GM23338 (cell line): ENCODE data around the gene CD2AP. TPM values are rescaled to one million over a fixed set of nuclear protein-coding genes. Genes with fewer than 3 reads are reported as not detected.
A peak's percentile ranks its signal among the peaks of the same experiment; 100 is the strongest.

Experiments
- ATAC-seq: fragments of 200-7000 bp; cut with Tn5 transposase; 3 replicates; pipeline ENCODE4 v1.9.1; 2020
- DNase-seq: peaks from one replicate; pipeline ENCODE4 v3.0.0-alpha.2; 2015; ENCODE audit warnings: low spot score
- H2AFZ ChIP-seq: fragments of 200-600 bp; sonication (generic); 2 replicates; pipeline ENCODE4 v1.8.0; 2016; ENCODE audit warnings: antibody characterized with exemption, mild to moderate bottlenecking, moderate library complexity
- H3F3A ChIP-seq: fragments of 200-600 bp; sonication (generic); replicated peaks from 2 replicates; pipeline ENCODE4 v1.8.0; 2017; ENCODE audit warnings: antibody characterized with exemption, mixed run types, low read depth
- H3K27ac ChIP-seq: fragments of 200-600 bp; sonication (generic); 2 replicates; pipeline ENCODE4 v1.6.1; 2016; ENCODE audit warnings: low read depth
- H3K27me3 ChIP-seq: fragments of 200-600 bp; sonication (generic); 2 replicates; pipeline ENCODE4 v1.8.0; 2016; ENCODE audit warnings: mild to moderate bottlenecking, mixed run types, moderate library complexity; ENCODE audit not compliant: insufficient read depth
- H3K36me3 ChIP-seq: fragments of 200-600 bp; sonication (generic); 2 replicates; pipeline ENCODE4 v1.8.0; 2016; ENCODE audit warnings: mild to moderate bottlenecking; ENCODE audit not compliant: insufficient read depth
- H3K4me1 ChIP-seq: fragments of 200-600 bp; sonication (generic); 2 replicates; pipeline ENCODE4 v1.8.0; 2016; ENCODE audit warnings: mild to moderate bottlenecking, moderate library complexity; ENCODE audit not compliant: insufficient read depth
- H3K4me2 ChIP-seq: fragments of 200-600 bp; sonication (generic); 2 replicates; pipeline ENCODE4 v1.7.1; 2017; ENCODE audit warnings: mixed run types
- H3K4me3 ChIP-seq: fragments of 200-600 bp; sonication (generic); 2 replicates; pipeline ENCODE4 v1.6.1; 2016; ENCODE audit warnings: mixed run types
- H3K79me2 ChIP-seq: fragments of 200-600 bp; sonication (generic); replicated peaks from 2 replicates; pipeline ENCODE4 v1.8.0; 2017; ENCODE audit warnings: mild to moderate bottlenecking; ENCODE audit not compliant: insufficient read depth
- H3K9me2 ChIP-seq: fragments of 200-600 bp; sonication (generic); 2 replicates; pipeline ENCODE4 v1.8.0; 2017; ENCODE audit not compliant: insufficient read depth
- H4K20me1 ChIP-seq: fragments of 200-600 bp; sonication (generic); replicated peaks from 2 replicates; pipeline ENCODE4 v1.8.0; 2017; ENCODE audit warnings: mild to moderate bottlenecking; ENCODE audit not compliant: insufficient read depth
- H3K27ac Mint-ChIP-seq: 2 replicates; pipeline ENCODE4 v1.8.0; 2020; ENCODE audit warnings: inconsistent platforms, mild to moderate bottlenecking, moderate library complexity, mixed read lengths
- H3K27me3 Mint-ChIP-seq: 3 replicates; pipeline ENCODE4 v1.8.0; 2022; ENCODE audit warnings: low read depth, mild to moderate bottlenecking, moderate library complexity, mixed read lengths, inconsistent platforms; ENCODE audit not compliant: insufficient read depth, poor library complexity
- H3K36me3 Mint-ChIP-seq: 3 replicates; pipeline ENCODE4 v1.8.0; 2021; ENCODE audit warnings: low read depth, mild to moderate bottlenecking, inconsistent platforms, moderate library complexity, mixed read lengths
- H3K4me1 Mint-ChIP-seq: 3 replicates; pipeline ENCODE4 v1.8.0; 2020; ENCODE audit warnings: mild to moderate bottlenecking, inconsistent platforms, mixed read lengths
- H3K4me3 Mint-ChIP-seq: 3 replicates; pipeline ENCODE4 v1.8.0; 2021; ENCODE audit warnings: moderate library complexity, mild to moderate bottlenecking, inconsistent platforms, mixed read lengths
- H3K9me3 Mint-ChIP-seq: 3 replicates; pipeline ENCODE4 v1.8.0; 2020; ENCODE audit warnings: moderate library complexity, mild to moderate bottlenecking, inconsistent platforms, mixed read lengths
- JUNB ChIP-seq: IDR thresholded peaks from one replicate; pipeline ENCODE4 v1.6.1; 2016; ENCODE audit warnings: antibody characterized with exemption; ENCODE audit not compliant: unreplicated experiment
- NANOG ChIP-seq: IDR thresholded peaks from 2 replicates; pipeline ENCODE4 v1.6.1; 2016; ENCODE audit warnings: antibody characterized with exemption, borderline replicate concordance
- STAT1 ChIP-seq: IDR thresholded peaks from one replicate; pipeline ENCODE4 v1.6.1; 2016; ENCODE audit warnings: antibody characterized with exemption; ENCODE audit not compliant: unreplicated experiment
- ZNF114 ChIP-seq: fragments of 250-450 bp; sonication (Bioruptor Pico); IDR thresholded peaks from 2 replicates; pipeline ENCODE4 v1.5.0; 2020; ENCODE audit warnings: mild to moderate bottlenecking, moderate library complexity
- ZNF331 ChIP-seq: fragments of 250-450 bp; sonication (Bioruptor Pico); IDR thresholded peaks from 2 replicates; pipeline ENCODE4 v1.5.0; 2020; ENCODE audit warnings: low read depth, mild to moderate bottlenecking, moderate library complexity
- polyA plus RNA-seq: library from polyadenylated mRNA; unstranded; fragments of >200 nt; fragmentation: Nextera tagmentation; extraction: Ambion mirVana; gene quantifications from 2 replicates; pipeline ENCODE4 v1.2.1, GENCODE V29; 2016
- total RNA-seq: library from RNA; depleted of rRNA; stranded (reverse); fragments of >200 nt; shearing (Covaris generic); gene quantifications from 2 replicates; pipeline ENCODE4 v1.2.3, GENCODE V29; 2014
- TF ChIP-seq, protein P1 (sequence below): fragments of 250-450 bp; sonication (Bioruptor Pico); IDR thresholded peaks from 2 replicates; pipeline ENCODE4 v1.5.0; 2020; ENCODE audit warnings: mild to moderate bottlenecking, moderate library complexity
- TF ChIP-seq, protein P2 (sequence below), 2 experiments: fragments of 200-600 bp in 1 of 2; sonication (generic) in 1 of 2; conservative IDR thresholded peaks; 2 replicates each; pipeline versions ENCODE4 v1.5.1 to v1.6.1; 2016 to 2017; ENCODE audit warnings: antibody characterized with exemption in 2 of 2, low read depth in 2 of 2, mild to moderate bottlenecking in 2 of 2, moderate library complexity in 1 of 2

CD2AP gene
- total and polyA plus RNA-seq, 2 experiments from 2014 or later = 38.0 to 93.2 TPM

DNA sequence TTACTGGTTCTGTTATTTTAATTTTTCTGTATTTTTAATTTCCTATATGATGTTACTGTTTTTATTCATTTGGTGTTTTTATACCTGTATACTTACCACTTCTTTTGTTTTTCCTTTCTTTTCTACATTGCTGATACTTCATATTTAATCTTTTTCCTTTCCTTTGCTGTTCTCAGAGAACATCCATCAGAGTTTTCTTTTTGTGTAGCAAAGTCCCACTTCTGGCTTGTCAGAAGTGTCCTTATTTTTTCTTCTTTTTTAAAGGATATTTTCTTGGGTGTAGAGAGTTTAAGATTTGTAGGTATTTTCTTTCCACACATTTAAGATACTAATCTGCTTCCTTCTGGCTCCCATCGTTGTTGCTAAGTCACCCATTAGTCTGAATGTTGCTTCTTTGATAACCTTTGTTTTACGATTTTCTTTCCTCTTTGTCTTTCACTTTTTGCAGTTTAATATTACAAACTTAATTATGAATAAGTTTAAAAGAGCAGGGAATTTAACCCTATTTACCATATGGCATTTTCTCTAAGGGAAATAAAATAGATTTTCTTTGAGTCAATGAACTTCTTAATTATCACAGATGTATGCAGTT lies 18.5 kb downstream of the CD2AP start:
- Mint-ChIP-seq H3K9me3 (no peaks in the 10 kb centered on the region), H3K4me3 (no peak overlapping the region), H3K36me3 (peaks cover 6% of the 10 kb centered on the region; the same call in 1 of the 3 replicates), H3K27ac (peak overlapping the region; percentile 34; the same call in 1 of the 2 replicates), H3K4me1 (peaks cover 79% of the 10 kb centered on the region), H3K27me3 (peaks cover 4% of the 10 kb centered on the region)
- Histone ChIP-seq H3K4me1 (peaks cover 77% of the 10 kb centered on the region), H4K20me1 (peaks cover 23% of the 10 kb centered on the region), H2AFZ (no peak overlapping the region), H3F3A (no peaks in the 10 kb centered on the region), H3K79me2 (peaks cover 100% of the 10 kb centered on the region), H3K9me2 (no peaks in the 10 kb centered on the region), H3K27me3 (no peaks in the 10 kb centered on the region), H3K4me2 (0 out of 2 replicates have a peak overlapping the region, but pooled peaks have one; percentile 9), H3K4me3 (no peak overlapping the region), H3K36me3 (no peaks in the 10 kb centered on the region), H3K27ac (no peak overlapping the region)
- TF ChIP-seq, protein P1, sequence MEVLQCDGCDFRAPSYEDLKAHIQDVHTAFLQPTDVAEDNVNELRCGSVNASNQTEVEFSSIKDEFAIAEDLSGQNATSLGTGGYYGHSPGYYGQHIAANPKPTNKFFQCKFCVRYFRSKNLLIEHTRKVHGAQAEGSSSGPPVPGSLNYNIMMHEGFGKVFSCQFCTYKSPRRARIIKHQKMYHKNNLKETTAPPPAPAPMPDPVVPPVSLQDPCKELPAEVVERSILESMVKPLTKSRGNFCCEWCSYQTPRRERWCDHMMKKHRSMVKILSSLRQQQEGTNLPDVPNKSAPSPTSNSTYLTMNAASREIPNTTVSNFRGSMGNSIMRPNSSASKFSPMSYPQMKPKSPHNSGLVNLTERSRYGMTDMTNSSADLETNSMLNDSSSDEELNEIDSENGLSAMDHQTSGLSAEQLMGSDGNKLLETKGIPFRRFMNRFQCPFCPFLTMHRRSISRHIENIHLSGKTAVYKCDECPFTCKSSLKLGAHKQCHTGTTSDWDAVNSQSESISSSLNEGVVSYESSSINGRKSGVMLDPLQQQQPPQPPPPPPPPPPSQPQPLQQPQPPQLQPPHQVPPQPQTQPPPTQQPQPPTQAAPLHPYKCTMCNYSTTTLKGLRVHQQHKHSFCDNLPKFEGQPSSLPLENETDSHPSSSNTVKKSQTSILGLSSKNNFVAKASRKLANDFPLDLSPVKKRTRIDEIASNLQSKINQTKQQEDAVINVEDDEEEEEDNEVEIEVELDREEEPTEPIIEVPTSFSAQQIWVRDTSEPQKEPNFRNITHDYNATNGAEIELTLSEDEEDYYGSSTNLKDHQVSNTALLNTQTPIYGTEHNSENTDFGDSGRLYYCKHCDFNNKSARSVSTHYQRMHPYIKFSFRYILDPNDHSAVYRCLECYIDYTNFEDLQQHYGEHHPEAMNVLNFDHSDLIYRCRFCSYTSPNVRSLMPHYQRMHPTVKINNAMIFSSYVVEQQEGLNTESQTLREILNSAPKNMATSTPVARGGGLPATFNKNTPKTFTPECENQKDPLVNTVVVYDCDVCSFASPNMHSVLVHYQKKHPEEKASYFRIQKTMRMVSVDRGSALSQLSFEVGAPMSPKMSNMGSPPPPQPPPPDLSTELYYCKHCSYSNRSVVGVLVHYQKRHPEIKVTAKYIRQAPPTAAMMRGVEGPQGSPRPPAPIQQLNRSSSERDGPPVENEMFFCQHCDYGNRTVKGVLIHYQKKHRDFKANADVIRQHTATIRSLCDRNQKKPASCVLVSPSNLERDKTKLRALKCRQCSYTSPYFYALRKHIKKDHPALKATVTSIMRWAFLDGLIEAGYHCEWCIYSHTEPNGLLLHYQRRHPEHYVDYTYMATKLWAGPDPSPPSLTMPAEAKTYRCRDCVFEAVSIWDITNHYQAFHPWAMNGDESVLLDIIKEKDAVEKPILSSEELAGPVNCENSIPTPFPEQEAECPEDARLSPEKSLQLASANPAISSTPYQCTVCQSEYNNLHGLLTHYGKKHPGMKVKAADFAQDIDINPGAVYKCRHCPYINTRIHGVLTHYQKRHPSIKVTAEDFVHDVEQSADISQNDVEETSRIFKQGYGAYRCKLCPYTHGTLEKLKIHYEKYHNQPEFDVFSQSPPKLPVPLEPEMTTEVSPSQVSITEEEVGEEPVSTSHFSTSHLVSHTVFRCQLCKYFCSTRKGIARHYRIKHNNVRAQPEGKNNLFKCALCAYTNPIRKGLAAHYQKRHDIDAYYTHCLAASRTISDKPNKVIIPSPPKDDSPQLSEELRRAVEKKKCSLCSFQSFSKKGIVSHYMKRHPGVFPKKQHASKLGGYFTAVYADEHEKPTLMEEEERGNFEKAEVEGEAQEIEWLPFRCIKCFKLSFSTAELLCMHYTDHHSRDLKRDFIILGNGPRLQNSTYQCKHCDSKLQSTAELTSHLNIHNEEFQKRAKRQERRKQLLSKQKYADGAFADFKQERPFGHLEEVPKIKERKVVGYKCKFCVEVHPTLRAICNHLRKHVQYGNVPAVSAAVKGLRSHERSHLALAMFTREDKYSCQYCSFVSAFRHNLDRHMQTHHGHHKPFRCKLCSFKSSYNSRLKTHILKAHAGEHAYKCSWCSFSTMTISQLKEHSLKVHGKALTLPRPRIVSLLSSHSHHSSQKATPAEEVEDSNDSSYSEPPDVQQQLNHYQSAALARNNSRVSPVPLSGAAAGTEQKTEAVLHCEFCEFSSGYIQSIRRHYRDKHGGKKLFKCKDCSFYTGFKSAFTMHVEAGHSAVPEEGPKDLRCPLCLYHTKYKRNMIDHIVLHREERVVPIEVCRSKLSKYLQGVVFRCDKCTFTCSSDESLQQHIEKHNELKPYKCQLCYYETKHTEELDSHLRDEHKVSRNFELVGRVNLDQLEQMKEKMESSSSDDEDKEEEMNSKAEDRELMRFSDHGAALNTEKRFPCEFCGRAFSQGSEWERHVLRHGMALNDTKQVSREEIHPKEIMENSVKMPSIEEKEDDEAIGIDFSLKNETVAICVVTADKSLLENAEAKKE (CRISPR knock-in tag) = no peak
- ATAC-seq (no peak), DNase-seq (no peak)

DNA sequence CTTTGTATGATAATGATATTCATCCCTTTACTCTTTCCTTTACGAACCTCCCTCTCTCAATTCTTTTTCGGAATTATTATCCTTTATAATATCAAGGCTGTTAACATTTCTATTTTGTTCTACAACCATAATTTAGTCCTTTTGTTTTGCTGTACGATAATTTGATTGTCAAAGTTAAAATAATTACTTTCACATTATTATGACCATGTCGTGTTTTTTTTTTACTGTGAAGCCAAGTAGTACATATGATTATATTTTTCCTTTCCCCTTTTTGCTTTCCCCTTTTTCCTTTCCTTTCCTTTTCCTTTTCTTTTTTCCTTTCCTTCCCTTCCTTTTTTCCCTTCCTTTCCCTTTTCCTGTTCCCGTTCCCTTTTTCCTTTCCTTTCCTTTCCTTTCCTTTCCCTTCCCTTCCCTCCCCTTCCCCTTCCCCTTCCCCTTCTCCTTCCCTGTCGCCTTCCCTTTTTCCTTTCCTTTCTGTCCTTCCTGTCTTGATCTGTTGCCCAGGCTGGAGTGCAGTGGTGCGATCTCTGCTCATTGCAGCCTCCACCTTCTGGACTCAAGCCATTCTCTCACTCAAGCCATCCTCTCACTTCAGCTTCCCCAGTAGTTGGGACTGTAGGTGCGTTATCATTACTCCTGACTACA lies 19.5 kb downstream of the CD2AP start:
- H3K4me3 ChIP-seq = no peak overlapping the region
- H3K27ac ChIP-seq = no peak overlapping the region
- ATAC-seq (no peak), DNase-seq (no peak)
- peaks cover 82% of the 10 kb centered on the region for H3K4me1 ChIP-seq
- Mint-ChIP-seq H3K27me3 (peaks cover 4% of the 10 kb centered on the region), H3K27ac (no peak overlapping the region), H3K36me3 (peaks cover 6% of the 10 kb centered on the region; the same call in 1 of the 3 replicates), H3K4me1 (peaks cover 85% of the 10 kb centered on the region), H3K4me3 (no peak overlapping the region), H3K9me3 (no peaks in the 10 kb centered on the region)
- H3K36me3 ChIP-seq = no peaks in the 10 kb centered on the region
- no peaks in the 10 kb centered on the region for H3F3A ChIP-seq
- H3K4me2 ChIP-seq = no peak overlapping the region
- peaks cover 100% of the 10 kb centered on the region for H3K79me2 ChIP-seq
- H2AFZ ChIP-seq = no peak overlapping the region
- no peaks in the 10 kb centered on the region for H3K27me3 ChIP-seq
- H4K20me1 ChIP-seq = peaks cover 29% of the 10 kb centered on the region
- H3K9me2 ChIP-seq = no peaks in the 10 kb centered on the region
- TF ChIP-seq STAT1 (no peak), ZNF331 (no peak), JUNB (no peak), ZNF114 (CRISPR knock-in tag) (no peak), NANOG (no peak)
- TF ChIP-seq, protein P2, sequence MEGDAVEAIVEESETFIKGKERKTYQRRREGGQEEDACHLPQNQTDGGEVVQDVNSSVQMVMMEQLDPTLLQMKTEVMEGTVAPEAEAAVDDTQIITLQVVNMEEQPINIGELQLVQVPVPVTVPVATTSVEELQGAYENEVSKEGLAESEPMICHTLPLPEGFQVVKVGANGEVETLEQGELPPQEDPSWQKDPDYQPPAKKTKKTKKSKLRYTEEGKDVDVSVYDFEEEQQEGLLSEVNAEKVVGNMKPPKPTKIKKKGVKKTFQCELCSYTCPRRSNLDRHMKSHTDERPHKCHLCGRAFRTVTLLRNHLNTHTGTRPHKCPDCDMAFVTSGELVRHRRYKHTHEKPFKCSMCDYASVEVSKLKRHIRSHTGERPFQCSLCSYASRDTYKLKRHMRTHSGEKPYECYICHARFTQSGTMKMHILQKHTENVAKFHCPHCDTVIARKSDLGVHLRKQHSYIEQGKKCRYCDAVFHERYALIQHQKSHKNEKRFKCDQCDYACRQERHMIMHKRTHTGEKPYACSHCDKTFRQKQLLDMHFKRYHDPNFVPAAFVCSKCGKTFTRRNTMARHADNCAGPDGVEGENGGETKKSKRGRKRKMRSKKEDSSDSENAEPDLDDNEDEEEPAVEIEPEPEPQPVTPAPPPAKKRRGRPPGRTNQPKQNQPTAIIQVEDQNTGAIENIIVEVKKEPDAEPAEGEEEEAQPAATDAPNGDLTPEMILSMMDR (conservative IDR thresholded peaks at IDR 0.05; ENCODE audit: low read depth in 2 of 2) = no peak
